Upper lobe of left lung (tissue), 6 donors: ENCODE measurements around the gene ENOX1. TPM values are rescaled to one million over a fixed set of nuclear protein-coding genes. Genes with fewer than 3 reads are reported as not detected.

ENCODE experiments used
- ATAC-seq, 2 donors: fragments of 200-7000 bp; cut with Tn5 transposase; one replicate each; pipeline ENCODE4 v1.9.1; 2022; ENCODE audit warnings: mild to moderate bottlenecking in 2 of 2, moderate library complexity in 2 of 2; ENCODE audit not compliant: low FRiP score in 2 of 2
- DNase-seq, 2 donors: peaks; one replicate each; pipeline ENCODE4 v3.0.0-alpha.2; 2019 to 2020
- H3K27ac ChIP-seq, 4 donors: fragments of 200-600 bp; sonication (generic); one replicate each; pipeline ENCODE4 v1.5.1; 2016 to 2019
- H3K27me3 ChIP-seq, 4 donors: fragments of 200-600 bp; sonication (generic); one replicate each; pipeline ENCODE4 v1.5.1; 2017 to 2019
- H3K36me3 ChIP-seq, 4 donors: fragments of 200-600 bp; sonication (generic); one replicate each; pipeline ENCODE4 v1.5.1; 2016 to 2019
- H3K4me1 ChIP-seq, 4 donors: fragments of 200-600 bp; sonication (generic); one replicate each; pipeline ENCODE4 v1.5.1; 2018 to 2019
- H3K4me3 ChIP-seq, 4 donors: fragments of 200-600 bp; sonication (generic); one replicate each; pipeline ENCODE4 v1.5.1; 2017 to 2019; ENCODE audit warnings: mild to moderate bottlenecking in 2 of 4, moderate library complexity in 1 of 4
- H3K9me3 ChIP-seq, 4 donors: fragments of 200-600 bp; sonication (generic); one replicate each; pipeline ENCODE4 v1.5.1; 2018 to 2019
- CTCF ChIP-seq, 6 experiments: fragments of 450-650 bp in 4 of 6; fragments of 200-600 bp in 2 of 6; sonication (generic) in 2 of 6; IDR thresholded peaks; one replicate each; pipeline ENCODE4 v1.5.1; 2016 to 2019; ENCODE audit warnings: antibody characterized with exemption in 6 of 6
- EP300 ChIP-seq, 4 donors: sonication (generic); formaldehyde crosslinking; IDR thresholded peaks; one replicate each; pipeline ENCODE4 v1.5.1; 2017; ENCODE audit warnings: antibody characterized with exemption in 4 of 4, control low read depth in 2 of 4
- POLR2A ChIP-seq, 4 donors: fragments of 450-650 bp; IDR thresholded peaks; one replicate each; pipeline ENCODE4 v1.5.1; 2016 to 2017; ENCODE audit warnings: antibody characterized with exemption in 4 of 4, mild to moderate bottlenecking in 2 of 4
- POLR2AphosphoS5 ChIP-seq, 2 donors: sonication (generic); formaldehyde crosslinking; IDR thresholded peaks; one replicate each; pipeline ENCODE4 v1.5.1; 2017; ENCODE audit warnings: antibody characterized with exemption in 2 of 2
- WGBS, 2 donors: methylation state at CpG; one replicate each; pipeline ENCODE4 v1.1.5; 2017 to 2018; 5-methylcytosine and 5-hydroxymethylcytosine counted together
- total RNA-seq, 6 donors: library from RNA; depleted of rRNA in 4 of 6; stranded (reverse); fragments of >200 nt in 4 of 6; gene quantifications; one replicate each; pipeline versions ENCODE4 v1.1.0 to v1.2.1, GENCODE V29; 2016 to 2021
- donor health status: DM: no; HTN: no; CAD: no; lungs with moderate emphysema.
- donor health status: DM: no; HTN: yes; CAD: no; lungs with severe emphysema.

The ENOX1 gene
- total RNA-seq, 6 donors from 2014 or later, result 0.20 to 1.0 (median 0.46) TPM; not detected in 2

GRCh38 chr13:43693639-43694038 lies 93.1 kb downstream of the ENOX1 start:
- Histone ChIP-seq H3K27me3 (no peaks in the 10 kb centered on the region), H3K4me3 (no peak overlapping the region), H3K9me3 (no peaks in the 10 kb centered on the region), H3K27ac (no peak overlapping the region), H3K4me1 (no peaks in the 10 kb centered on the region), H3K36me3 (no peaks in the 10 kb centered on the region)
- 76 to 77% methylated on average over 2 of the region's 2 CpGs for WGBS, 2 donors
- TF ChIP-seq EP300 (IDR thresholded peaks at IDR 0.05) (no peak), POLR2AphosphoS5 (IDR thresholded peaks at IDR 0.05) (no peak), CTCF (IDR thresholded peaks at IDR 0.05) (no peak), POLR2A (IDR thresholded peaks at IDR 0.05) (no peak)
- ATAC-seq, result no peak
- DNase-seq, result no peak

GRCh38 chr13:43688227-43688907 lies 98.4 kb downstream of the ENOX1 start:
- Histone ChIP-seq H3K4me3 (no peak overlapping the region), H3K9me3 (no peaks in the 10 kb centered on the region), H3K27ac (no peak overlapping the region), H3K4me1 (no peaks in the 10 kb centered on the region), H3K27me3 (no peaks in the 10 kb centered on the region), H3K36me3 (no peaks in the 10 kb centered on the region)
- WGBS, 2 donors, result 68 to 84% methylated on average over 3 of the region's 3 CpGs
- TF ChIP-seq POLR2A (IDR thresholded peaks at IDR 0.05), result no peak
- no peak for TF ChIP-seq EP300 (IDR thresholded peaks at IDR 0.05)
- ATAC-seq (no peak), DNase-seq (no peak)

- no peak for TF ChIP-seq EP300 (IDR thresholded peaks at IDR 0.05)
- no peak for TF ChIP-seq POLR2AphosphoS5 (IDR thresholded peaks at IDR 0.05)
- no peak for TF ChIP-seq CTCF (IDR thresholded peaks at IDR 0.05)
- no peak for TF ChIP-seq POLR2A (IDR thresholded peaks at IDR 0.05)
- ATAC-seq (no peak), DNase-seq (no peak)
- Histone ChIP-seq H3K36me3 (no peaks in the 10 kb centered on the region), H3K4me1 (no peaks in the 10 kb centered on the region), H3K27ac (no peak overlapping the region), H3K9me3 (no peaks in the 10 kb centered on the region), H3K4me3 (no peak overlapping the region), H3K27me3 (no peaks in the 10 kb centered on the region)
- WGBS, 2 donors, result 84 to 85% methylated on average over 4 of the region's 4 CpGs
Observed at GRCh38 chr13:43687038-43687437, 99.7 kb downstream of the ENOX1 start.

- Histone ChIP-seq H3K27ac (no peak overlapping the region), H3K4me1 (no peaks in the 10 kb centered on the region), H3K36me3 (no peaks in the 10 kb centered on the region), H3K9me3 (no peaks in the 10 kb centered on the region), H3K27me3 (no peaks in the 10 kb centered on the region), H3K4me3 (no peak overlapping the region)
- ATAC-seq, result peak in 1 of 2 donors; percentile 94
- no peak for DNase-seq
- 45 to 68% methylated on average over 3 of the region's 3 CpGs for WGBS, 2 donors
- no peak for TF ChIP-seq POLR2AphosphoS5 (IDR thresholded peaks at IDR 0.05)
- no peak for TF ChIP-seq EP300 (IDR thresholded peaks at IDR 0.05)
- no peak for TF ChIP-seq POLR2A (IDR thresholded peaks at IDR 0.05)
- TF ChIP-seq CTCF (IDR thresholded peaks at IDR 0.05), result no peak
Observed at GRCh38 chr13:43686557-43686956, 100.2 kb downstream of the ENOX1 start.

GRCh38 chr13:43684963-43685725 lies 101.6 kb downstream of the ENOX1 start:
- 82 to 92% methylated on average over 9 of the region's 9 CpGs for WGBS, 2 donors
- no peak overlapping the region for H3K27ac ChIP-seq
- no peak for TF ChIP-seq CTCF (IDR thresholded peaks at IDR 0.05)
- no peak for TF ChIP-seq EP300 (IDR thresholded peaks at IDR 0.05)
- no peak for TF ChIP-seq POLR2A (IDR thresholded peaks at IDR 0.05)
- TF ChIP-seq POLR2AphosphoS5 (IDR thresholded peaks at IDR 0.05), result no peak

More at GRCh38 chr13:43684963-43685725, 101.6 kb downstream of the ENOX1 start:
- H3K9me3 ChIP-seq, result no peaks in the 10 kb centered on the region
- H3K4me1 ChIP-seq, result no peaks in the 10 kb centered on the region
- DNase-seq, result no peak
- H3K4me3 ChIP-seq, result no peak overlapping the region
- H3K27me3 ChIP-seq, result no peaks in the 10 kb centered on the region
- H3K36me3 ChIP-seq, result no peaks in the 10 kb centered on the region
- ATAC-seq, result no peak
